Measurements from ENCODE around the gene C2orf81.

The C2orf81 gene

GRCh38 chr2:74440378-74441169, 19.2 kb upstream of the C2orf81 start:
- peak; percentile 29 for TF ChIP-seq CTCF (IDR thresholded peaks at IDR 0.05; ENCODE audit: low read depth, low read length)
- DNase-seq (ENCODE audit: low read depth, low spot score) = peak; percentile 78
- H3K4me3 ChIP-seq (ENCODE audit: low read depth, low read length) = peak overlapping the region; percentile 61
- in situ Hi-C loops (cut with HindIII; ENCODE audit: low sequenced_read_pairs) = no loop called here

- in situ Hi-C loops (cut with HindIII; ENCODE audit: low sequenced_read_pairs) = no loop called here
- peak overlapping the region; percentile 61 for H3K4me3 ChIP-seq (ENCODE audit: low read depth, low read length)
- TF ChIP-seq CTCF (IDR thresholded peaks at IDR 0.05; ENCODE audit: low read depth, low read length) = no peak
- peak; percentile 51 for DNase-seq (ENCODE audit: low read depth, low spot score)
Observed at GRCh38 chr2:74439803-74440377, 18.5 kb upstream of the C2orf81 start.

- peak overlapping the region; percentile 61 for H3K4me3 ChIP-seq (ENCODE audit: low read depth, low read length)
- in situ Hi-C loops (cut with HindIII; ENCODE audit: low sequenced_read_pairs) = no loop called here
- no peak for TF ChIP-seq CTCF (IDR thresholded peaks at IDR 0.05; ENCODE audit: low read depth, low read length)
- DNase-seq (ENCODE audit: low read depth, low spot score) = no peak
Observed at GRCh38 chr2:74439373-74439772, 18.0 kb upstream of the C2orf81 start.

- no peak for DNase-seq (ENCODE audit: low read depth, low spot score)
- no peak for TF ChIP-seq CTCF (IDR thresholded peaks at IDR 0.05; ENCODE audit: low read depth, low read length)
- in situ Hi-C loops (cut with HindIII; ENCODE audit: low sequenced_read_pairs) = no loop called here
- H3K4me3 ChIP-seq (ENCODE audit: low read depth, low read length) = no peak overlapping the region
Observed at GRCh38 chr2:74438248-74438647, 16.8 kb upstream of the C2orf81 start.

- DNase-seq (ENCODE audit: low read depth, low spot score) = peak; percentile 49
- H3K4me3 ChIP-seq (ENCODE audit: low read depth, low read length) = no peak overlapping the region
- in situ Hi-C loops (cut with HindIII; ENCODE audit: low sequenced_read_pairs) = no loop called here
- no peak for TF ChIP-seq CTCF (IDR thresholded peaks at IDR 0.05; ENCODE audit: low read depth, low read length)
Observed at GRCh38 chr2:74436848-74437695, 15.7 kb upstream of the C2orf81 start.

- TF ChIP-seq CTCF (IDR thresholded peaks at IDR 0.05; ENCODE audit: low read depth, low read length) = no peak
- no peak for DNase-seq (ENCODE audit: low read depth, low spot score)
- H3K4me3 ChIP-seq (ENCODE audit: low read depth, low read length) = no peak overlapping the region
- in situ Hi-C loops (cut with HindIII; ENCODE audit: low sequenced_read_pairs) = no loop called here
Observed at GRCh38 chr2:74436111-74436805, 14.8 kb upstream of the C2orf81 start.
